IMR-90 (cell line): ENCODE results near the gene EIF1AX.

ENCODE experiments used
- BHLHE40 ChIP-seq: fragments of 150-350 bp; IDR thresholded peaks from 2 replicates; pipeline ENCODE4 v1.6.1; 2016; ENCODE audit warnings: mild to moderate bottlenecking, low read depth, low read length
- CEBPB ChIP-seq: IDR thresholded peaks from 2 replicates; pipeline ENCODE4 v1.6.1; 2012; ENCODE audit warnings: low read depth, low read length, improper control_type of control experiment
- CTCF ChIP-seq: conservative IDR thresholded peaks from 2 replicates; pipeline ENCODE4 v1.5.1; 2012; ENCODE audit warnings: mild to moderate bottlenecking, low read depth, low read length, improper control_type of control experiment
- ELK1 ChIP-seq: fragments of 150-350 bp; IDR thresholded peaks from 2 replicates; pipeline ENCODE4 v1.6.1; 2016; ENCODE audit warnings: low read depth, mild to moderate bottlenecking, low read length, moderate library complexity, borderline replicate concordance
- FOS ChIP-seq: fragments of 150-350 bp; IDR thresholded peaks from 2 replicates; pipeline ENCODE4 v1.6.1; 2016; ENCODE audit warnings: low read depth, low read length
- MAFK ChIP-seq: IDR thresholded peaks from 2 replicates; pipeline ENCODE4 v1.6.1; 2012; ENCODE audit warnings: low read depth, low read length, improper control_type of control experiment
- MXI1 ChIP-seq: IDR thresholded peaks from 2 replicates; pipeline ENCODE4 v1.6.1; 2012; ENCODE audit warnings: low read depth, mild to moderate bottlenecking, low read length, moderate library complexity, borderline replicate concordance
- POLR2A ChIP-seq: IDR thresholded peaks from 2 replicates; pipeline ENCODE4 v1.6.1; 2012; ENCODE audit warnings: mild to moderate bottlenecking, low read depth, low read length
- RAD21 ChIP-seq: IDR thresholded peaks from 2 replicates; pipeline ENCODE4 v1.6.1; 2012; ENCODE audit warnings: low read length, improper control_type of control experiment
- RCOR1 ChIP-seq: IDR thresholded peaks from 2 replicates; pipeline ENCODE4 v1.6.1; 2012; ENCODE audit warnings: mild to moderate bottlenecking, low read length, improper control_type of control experiment; ENCODE audit not compliant: insufficient replicate concordance
- RFX5 ChIP-seq: IDR thresholded peaks from 2 replicates; pipeline ENCODE4 v1.8.0; 2012; ENCODE audit warnings: low read depth, mild to moderate bottlenecking, low read length, moderate library complexity
- SMC3 ChIP-seq: fragments of 150-350 bp; IDR thresholded peaks from 2 replicates; pipeline ENCODE4 v1.6.1; 2016; ENCODE audit warnings: low read depth, mild to moderate bottlenecking, antibody characterized with exemption, low read length, moderate library complexity
- USF2 ChIP-seq: fragments of 150-350 bp; IDR thresholded peaks from 2 replicates; pipeline ENCODE4 v1.6.1; 2017; ENCODE audit warnings: mild to moderate bottlenecking, antibody characterized with exemption, low read length, low read depth

- TF ChIP-seq RCOR1 (no peak), CTCF (no peak), POLR2A (no peak), USF2 (no peak), RAD21 (no peak), FOS (no peak), BHLHE40 (no peak), CEBPB (no peak), RFX5 (no peak), ELK1 (no peak), SMC3 (no peak), MXI1 (no peak), MAFK (no peak)
Measured at GRCh38 chrX:20159797-20160385, 18.3 kb upstream of the EIF1AX start.
